ENCODE results near the gene VIT.

The VIT gene

DNA sequence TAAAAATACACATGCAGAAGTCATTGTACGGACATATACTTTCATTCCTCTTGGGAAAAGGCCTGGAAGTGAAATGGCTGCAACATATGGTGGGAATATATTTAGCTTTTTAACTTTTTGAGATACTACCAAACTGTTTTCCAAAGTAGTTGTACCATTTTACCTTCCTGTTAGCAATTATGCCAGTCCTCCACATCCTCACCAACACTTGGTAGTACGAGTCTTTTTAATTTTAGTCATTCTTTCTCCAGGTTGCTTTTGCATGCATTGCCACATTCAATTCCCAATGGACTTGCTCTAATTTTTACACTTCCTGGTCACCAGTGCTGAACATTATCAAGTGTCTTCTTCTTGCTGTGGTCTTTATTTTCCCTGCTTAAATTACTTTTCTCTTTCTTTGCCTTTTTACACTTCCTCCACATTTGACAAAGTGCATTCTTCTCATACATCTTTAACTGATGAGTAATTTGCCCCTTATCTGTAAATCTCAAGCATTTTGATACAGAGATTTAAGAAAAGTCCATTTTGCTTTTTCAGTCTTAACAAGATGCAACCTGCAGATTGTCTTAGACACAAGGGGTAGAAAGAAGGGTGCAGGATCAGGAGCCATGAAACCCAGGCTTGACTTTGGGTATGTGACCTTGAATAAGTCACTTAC is 14.5 kb downstream of the VIT start:
- peak; percentile 15 for DNase-seq (ENCODE audit: low read depth)

DNA sequence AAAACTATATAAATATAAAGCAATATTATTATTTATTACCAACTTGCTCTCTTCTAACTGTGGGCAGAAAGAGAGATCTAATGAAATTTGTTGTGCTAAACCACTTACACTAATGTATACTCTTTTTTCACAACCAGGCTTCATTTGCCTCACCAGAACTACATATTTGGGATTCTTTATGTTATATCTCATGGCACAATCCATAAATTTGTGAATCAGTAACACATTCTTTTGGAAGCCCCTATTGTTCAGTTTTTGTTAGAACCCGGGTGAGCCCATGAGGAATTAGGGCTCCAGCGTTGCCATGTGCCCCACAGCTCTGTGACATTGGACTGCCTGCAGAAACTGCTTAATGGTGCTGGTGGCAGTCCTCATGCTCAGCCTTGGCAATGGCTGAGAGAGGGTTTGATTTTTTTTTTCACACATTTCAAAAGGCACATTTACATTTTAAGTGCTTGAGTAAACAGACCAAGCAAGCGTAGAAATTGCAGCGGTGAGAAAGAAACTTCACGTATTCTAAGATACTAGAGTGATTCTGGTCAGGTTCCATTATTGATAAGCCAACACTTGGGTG is 15.3 kb downstream of the VIT start:
- DNase-seq (ENCODE audit: low read depth) = no peak

DNA sequence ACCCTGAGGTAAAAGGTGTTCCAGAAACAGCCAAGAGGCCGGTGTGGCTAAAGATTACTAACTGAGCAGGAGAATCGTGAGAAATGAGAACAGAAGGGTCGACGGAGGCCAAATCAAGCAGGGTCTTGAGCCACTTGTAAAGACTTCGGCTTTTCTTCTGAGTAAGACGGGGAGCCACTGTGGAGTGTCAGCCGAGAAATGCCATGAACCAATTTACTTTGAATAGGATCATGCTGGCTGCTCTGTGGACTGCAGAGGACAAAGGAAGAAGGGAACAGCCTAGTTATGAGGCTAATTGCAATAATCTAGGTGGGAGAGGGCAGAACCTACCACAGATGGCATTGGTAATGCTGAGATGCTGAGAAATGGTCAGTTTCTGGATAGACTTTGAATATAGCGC is 16.8 kb downstream of the VIT start:
- no peak for DNase-seq (ENCODE audit: low read depth)

DNA sequence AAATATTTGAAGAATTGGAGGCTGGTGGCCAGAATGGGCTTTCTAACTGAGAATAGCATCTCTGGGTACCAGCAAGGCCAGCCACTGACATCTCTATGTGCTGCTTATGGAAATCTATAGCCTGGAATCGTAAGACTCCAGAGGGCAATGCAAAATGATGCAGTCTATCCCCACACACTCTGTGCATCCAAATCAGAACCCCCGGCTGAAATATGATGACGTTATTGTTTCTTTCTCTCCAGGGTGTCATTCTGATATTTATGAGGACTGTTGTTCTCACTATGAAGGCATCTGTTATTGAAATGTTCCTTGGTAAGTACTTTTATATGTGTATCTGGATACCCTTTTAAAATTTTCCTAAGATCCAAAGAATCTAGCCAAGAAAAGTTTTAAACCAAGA is 19.6 kb downstream of the VIT start:
- DNase-seq (ENCODE audit: low read depth) = no peak

DNA sequence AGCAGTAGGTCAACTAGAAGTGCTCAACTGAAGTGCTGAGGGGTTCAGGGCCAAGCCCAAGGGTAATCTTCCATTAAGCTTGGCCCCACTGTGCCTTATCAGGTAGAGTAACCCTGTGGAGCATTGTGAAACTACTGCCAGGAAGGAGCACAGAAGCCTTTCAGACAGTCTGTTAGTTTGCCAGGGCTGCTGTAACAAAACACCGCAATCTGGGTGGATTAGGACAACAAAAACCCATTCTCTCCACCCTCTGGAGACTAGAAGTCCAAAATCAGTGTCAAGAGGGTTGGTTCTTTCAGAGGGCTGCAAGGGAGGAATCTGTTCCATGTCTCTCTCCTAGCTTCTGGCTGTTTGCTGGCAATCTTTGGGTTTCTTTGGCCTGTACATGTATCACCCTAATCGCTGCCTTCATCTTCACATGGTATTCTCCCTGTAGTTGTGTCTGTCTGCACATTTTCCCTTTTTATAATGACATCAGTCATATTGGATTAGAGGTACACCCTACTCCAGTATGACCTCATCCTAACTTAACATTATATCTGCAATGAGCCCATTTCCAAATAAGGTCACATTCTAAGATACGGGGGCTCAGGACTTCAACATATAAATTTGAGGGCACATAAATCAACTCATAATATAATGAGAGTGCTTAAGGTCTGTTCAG is 21.2 kb downstream of the VIT start:
- peak; percentile 13 for DNase-seq (ENCODE audit: low read depth)

DNA sequence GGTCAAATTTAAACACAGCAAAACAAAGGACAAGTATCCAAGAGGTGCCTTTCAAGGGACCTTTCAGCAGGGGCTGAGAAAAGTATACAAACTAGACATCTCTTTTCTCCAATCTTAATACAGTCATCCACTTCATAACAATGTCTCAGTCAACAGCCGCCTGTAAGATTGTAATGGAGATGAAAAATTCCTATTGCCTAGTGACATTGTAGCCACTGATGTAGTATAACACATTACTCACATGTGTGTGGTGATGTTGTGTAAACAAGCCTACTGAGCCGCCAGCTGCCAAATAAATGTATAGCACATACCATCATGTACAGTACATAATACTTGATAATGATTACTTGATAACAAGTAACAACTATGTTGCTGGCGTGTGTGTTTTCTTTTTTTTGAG is 31.0 kb downstream of the VIT start:
- no peak for DNase-seq (ENCODE audit: low read depth)

DNA sequence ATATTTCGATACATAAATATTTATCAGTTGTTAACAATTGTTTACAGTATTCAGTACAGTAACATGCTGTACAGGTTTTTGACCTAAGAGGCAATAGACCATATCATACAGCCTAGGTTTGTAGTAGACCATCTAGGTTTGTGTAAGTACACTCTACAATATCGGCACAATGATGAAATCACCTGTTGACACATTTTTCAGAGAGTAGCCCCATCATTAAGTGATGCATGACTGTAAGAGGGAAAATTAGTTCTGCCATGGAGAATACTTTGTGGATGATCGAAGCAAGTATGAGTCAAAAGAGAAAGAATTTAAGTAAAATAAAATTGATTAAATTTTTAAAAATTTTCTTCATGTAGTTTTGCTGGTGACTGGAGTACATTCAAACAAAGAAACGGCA is 32.6 kb downstream of the VIT start:
- peak; percentile 48 for DNase-seq (ENCODE audit: low read depth)

DNA sequence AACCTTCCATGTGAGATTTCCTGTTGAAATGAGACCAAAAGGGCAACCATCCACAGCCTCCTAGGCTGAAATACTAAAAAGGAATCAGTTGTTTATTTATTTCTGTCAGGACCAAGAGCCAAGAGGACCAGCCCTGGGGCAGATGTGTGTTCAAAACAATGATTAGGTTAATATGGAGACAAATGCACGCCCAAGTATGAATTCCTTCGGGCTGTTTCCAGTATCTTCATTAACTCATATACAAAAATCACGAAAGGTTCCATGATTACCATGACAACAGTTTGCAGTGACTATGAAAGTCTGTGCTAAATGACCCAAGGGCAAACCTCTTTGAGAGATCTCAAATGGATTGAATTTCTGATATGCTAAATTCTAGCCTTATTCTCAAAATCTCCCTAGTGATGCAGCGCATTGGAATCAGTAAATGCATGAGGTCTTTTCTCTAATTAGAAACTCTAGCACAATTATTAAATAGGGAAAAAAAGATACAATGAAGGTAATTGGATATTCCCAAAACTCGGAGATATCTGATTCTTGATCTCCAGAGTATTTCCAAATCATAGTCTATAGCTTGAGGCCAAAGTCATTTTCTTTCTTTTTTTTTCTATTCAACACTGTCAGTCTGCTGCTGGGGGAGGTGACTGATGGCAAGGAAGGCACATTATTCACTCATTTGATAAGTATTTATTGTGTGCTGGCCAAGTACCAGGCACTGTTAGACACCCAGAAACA is 35.6 kb downstream of the VIT start:
- peak; percentile 67 for DNase-seq (ENCODE audit: low read depth)

DNA sequence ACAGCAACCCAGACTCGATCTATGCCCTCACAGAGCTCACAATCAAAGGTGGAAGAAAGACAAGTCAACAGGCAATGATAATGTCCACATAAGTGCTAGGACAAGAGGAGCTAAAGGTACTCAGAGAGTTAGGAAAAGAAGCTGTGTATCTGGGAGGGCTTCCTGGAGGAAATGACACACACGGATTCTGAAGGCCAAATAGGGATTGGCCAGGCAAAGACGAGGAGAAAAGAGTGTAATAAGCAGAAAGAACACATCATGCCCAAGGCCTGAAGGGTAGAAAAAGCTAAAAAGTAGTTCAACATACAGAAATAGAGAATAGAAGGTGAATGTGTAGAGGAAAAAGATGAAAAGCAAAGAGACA is 36.1 kb downstream of the VIT start:
- no peak for DNase-seq (ENCODE audit: low read depth)

DNA sequence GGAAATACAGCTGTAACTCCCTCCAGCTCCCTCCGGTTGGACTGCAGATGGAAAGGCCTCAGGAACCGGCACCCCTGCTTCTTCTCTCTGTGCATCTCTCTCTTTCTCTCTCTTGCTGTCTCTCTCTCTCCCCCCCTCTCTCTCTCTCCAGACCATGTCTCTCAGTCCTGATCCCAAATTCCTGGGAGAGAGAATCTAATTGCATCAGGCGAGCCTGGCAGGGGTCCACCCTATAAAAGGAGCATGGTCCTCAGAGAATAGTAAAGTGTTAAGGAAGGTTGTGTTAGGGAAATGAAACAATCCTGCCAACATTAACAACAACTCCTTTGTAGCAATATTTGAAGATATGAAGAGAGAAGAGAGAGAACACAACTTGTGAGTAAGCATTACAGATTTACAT is 36.7 kb downstream of the VIT start:
- no peak for DNase-seq (ENCODE audit: low read depth)

DNA sequence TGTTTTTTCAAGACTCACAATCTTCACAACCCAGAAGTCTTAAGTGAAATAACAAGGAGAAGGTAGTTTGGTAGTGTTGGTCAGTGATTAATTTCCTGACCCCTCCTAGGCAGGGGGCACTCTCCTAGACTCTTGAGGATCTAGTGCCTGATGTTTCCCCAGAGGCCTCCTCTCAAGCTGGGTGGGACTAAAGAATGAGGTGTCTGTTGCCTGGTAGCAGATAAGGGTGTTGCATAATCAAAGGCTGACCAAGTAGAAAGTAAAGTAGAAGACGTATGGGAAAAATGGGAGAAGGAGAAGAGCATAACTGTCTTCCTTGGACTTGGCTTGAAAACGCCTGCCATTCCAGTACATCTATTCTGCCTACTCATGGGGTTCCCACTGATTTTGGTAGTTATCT is 37.8 kb downstream of the VIT start:
- DNase-seq (ENCODE audit: low read depth) = peak; percentile 73

DNA sequence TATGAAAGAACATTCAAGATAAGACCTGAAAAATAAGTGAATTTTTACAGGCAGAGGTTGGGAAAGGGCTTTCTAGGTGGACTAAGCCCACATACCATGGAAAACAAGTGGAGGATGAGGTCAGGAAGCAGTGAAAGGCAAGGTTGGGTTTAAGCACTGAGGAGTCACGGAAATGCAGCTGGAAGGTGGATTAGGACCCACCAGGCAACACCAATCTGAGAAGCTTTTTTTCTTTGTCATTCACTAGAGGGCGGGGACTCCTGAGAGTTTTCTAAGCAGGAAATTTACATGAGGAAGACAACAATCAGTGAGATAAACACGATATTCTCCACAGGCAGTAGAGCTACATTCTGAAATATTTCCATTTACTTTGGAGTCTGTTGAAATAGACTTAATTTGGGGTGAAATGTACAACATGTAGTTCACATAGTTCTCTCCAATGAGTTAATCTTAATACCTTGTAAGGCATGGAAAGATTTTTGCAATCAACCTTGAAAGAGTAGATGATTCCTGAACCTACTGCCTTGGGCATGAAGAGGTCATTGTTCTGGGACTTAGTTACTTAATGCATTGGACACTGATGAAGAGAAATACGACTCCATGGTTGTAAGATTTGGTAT is 40.7 kb downstream of the VIT start:
- DNase-seq (ENCODE audit: low read depth) = no peak

DNA sequence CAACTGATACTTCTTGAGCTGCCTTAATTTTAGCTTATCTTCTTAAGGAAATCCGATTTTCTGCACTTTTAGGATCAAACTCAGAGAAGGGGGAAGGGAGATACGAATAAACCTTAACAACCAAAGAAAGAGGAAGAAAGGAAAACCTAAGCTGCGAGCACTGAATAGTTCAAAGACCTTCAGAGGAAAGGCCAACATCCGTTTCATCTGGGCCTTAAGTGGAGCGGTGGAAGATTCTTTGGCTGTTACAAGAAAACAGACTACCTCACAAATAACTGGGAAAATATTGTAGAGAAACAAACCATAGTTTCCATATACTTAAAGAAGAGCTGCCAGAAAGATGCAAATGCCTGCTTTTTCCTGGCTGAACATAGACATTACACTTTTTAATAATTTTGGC is 43.6 kb downstream of the VIT start:
- DNase-seq (ENCODE audit: low read depth) = no peak

DNA sequence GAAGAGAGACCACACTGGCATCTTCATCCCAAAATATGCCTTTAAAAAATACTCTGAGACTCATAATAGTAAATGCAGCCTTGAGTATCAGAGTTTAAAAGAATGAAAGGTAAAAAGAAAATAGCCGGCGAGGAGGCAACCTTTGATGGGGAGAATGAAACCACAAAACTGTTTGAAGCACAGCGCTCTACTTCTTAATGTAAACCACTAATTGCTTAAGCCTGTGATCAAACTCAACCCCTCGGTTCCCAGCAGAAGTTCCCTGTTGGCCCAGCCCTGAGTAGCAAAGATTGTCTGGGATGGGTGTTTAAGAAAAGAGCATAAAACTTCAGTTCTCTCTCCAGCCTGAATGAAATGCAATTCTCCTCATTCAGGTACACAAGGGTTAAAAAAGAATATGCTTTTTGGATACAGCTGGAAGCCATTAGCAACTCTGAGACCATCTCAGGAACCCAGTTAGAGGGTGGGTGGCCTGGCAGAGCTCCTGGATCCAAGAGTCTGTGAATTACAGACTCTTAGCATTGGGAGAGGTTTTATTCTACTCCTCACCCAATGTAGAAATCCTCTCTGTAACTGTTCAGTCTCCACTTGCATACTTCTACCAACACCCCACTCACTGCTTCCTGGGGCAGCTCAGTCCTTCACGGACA is 44.8 kb downstream of the VIT start:
- DNase-seq (ENCODE audit: low read depth) = no peak

DNA sequence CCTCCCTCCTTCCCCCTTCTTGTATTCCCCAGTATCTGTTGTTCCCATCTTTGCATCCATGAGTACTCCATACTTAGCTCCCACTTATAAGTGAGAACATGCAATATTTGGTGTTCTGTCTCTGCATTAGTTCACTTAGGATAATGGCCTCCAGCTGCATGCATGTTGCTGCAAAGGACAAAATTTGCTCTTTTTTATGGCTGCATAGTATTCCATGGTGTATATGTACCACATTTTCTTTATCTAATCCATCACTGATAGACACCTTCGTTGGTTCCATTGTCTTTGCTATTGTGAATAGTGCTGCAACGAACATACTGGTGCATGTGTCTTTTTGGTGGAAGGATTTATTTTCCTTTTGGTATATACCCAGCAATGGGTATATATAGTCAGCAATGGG is 47.4 kb downstream of the VIT start:
- DNase-seq (ENCODE audit: low read depth) = no peak

DNA sequence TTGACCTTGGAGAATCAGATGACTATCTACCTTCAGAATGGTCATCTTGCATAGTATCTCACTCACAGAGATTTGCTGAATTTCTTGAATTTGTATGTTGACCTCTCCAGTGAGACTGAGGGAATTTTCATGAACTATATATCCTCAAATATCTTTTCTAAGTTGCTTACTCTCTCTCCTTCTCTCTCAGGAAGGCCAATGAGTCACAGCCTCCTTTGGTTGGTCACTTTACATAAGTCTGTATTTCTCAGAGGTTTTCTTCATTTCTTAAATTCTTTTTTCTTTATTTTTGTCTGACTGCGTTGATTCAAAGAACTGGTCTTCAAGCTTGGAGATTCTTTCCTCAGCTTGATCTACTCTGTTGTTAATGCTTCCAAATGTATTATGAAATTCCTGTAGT is 51.7 kb downstream of the VIT start:
- DNase-seq (ENCODE audit: low read depth) = peak; percentile 61

DNA sequence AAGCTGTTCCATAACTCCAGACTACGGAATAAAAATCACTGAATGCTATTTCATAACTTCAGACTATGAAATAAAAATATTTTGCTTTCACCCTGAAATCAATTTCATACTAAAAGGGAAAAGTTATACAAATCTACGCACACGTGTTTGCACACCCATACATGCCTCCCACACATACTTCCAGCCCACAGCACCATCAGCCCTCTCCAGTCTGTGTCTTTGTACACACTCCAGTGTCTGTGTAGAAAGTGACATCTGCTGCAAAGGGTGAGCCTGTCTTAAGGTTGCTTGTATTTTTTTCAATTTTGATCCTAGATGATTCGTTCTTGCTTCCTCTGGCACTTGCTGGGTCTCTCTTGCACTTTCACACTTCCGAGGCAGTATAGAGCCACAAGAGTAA is 53.6 kb downstream of the VIT start:
- DNase-seq (ENCODE audit: low read depth) = no peak

DNA sequence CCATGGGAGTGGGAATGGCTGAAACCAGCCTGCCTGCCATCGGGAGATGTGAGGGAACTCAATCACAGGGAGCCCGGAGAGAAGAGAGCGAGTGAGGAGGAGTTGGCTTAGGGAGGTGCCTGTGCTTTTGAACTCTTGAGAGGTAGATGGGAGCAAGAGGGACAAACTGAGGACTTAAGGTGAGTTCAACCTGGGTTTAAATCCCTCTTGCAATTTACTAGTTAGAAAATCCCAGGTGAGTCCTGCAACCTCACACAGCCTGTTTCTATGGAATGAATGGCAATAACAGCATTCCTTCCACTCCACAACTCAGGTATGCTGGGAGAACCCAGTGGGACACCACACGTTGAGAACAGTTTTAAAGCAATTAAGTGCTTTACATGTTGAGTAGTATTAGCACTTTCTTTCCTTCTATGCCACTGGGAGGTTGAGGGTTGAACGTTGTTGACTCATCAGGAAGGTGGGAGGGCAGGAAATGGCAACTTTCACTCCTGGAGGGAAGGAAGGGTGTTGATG is 57.3 kb downstream of the VIT start:
- peak; percentile 10 for DNase-seq (ENCODE audit: low read depth)

DNA sequence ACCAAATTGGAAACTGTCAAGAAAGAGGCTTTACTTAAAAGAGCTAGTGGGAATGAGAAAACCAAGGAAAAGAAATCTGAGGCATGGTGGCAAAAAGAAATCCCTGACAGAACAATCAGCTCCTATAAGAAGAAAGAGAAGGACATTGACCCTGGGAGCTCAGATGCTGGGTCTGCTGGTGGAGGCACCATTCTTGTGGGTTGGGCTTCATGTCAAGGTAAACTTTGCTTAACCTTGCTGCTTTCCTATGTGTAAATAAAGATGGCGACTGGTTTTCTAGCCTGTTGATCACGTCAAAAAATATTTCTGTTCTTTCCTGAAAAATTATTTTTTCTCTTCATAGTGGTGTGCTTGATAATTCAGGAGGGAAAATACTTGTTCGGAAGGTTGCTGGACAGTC is 58.1 kb downstream of the VIT start:
- no peak for DNase-seq (ENCODE audit: low read depth)

DNA sequence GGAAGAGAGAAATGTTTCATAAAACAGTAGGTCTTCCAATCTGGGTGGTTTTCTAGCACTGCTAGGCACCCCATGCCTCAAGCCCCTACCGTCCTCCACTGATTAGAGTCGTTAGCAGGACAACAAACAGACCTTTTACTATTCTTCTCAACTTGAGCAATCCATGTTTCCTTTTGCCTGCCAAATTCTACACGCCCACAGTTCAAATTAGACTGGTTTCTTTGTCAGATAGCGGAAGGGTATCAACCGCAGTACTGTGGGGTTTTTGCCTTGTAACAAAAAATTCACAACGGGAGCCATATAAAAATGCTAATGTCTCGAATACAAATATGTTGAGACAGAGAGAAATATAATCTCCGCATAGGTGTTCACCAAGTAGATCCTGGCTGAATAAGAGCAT is 59.9 kb downstream of the VIT start:
- DNase-seq (ENCODE audit: low read depth) = no peak

DNA sequence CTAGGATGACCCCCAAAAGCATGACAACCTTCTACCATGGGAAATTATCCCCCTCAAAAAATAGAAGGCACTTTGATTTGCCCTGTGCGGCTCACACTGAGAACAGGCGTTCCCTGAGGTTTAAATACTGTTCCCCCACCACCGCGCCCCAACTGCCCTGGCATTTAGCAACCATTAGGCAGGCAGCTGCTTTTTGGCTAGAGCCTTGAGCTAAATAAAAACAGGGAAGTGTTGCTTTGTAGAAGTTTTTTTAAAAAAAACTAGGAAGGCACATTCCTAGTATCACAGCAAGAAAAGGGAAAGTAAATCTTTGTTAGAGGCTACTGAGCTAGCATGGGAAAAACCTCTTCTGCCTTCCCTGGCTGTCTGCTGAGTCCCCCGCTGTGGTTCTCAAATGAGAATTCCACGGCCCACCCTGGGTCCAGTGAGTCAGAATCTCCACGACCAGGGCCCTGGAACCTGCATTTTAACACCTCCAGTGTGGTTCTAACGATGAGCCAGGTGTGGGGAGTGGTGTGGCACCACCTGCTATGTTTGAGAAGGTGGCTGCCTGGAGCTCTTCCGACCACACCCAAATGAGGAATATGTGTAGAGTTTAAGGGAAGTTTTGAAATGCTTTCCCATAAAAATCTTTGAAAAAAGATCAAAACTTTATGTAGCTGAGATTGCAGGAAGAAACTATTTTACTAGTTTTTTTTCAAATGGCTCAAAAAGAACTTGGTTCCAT is 66.4 kb downstream of the VIT start:
- no peak for DNase-seq (ENCODE audit: low read depth)

All from iris pigment epithelial cell (primary cell).